HG03045 (cell line): ENCODE data around the gene NUTF2.
A peak's percentile ranks its signal among the peaks of the same experiment; 100 is the strongest.

Source experiments
- ATAC-seq: cut with Tn5 transposase; IDR thresholded peaks from one replicate; pipeline ENCODE4 v1.9.1; 2021; ENCODE audit warnings: mild to moderate bottlenecking, moderate library complexity; ENCODE audit not compliant: unreplicated experiment

NUTF2 gene

DNA sequence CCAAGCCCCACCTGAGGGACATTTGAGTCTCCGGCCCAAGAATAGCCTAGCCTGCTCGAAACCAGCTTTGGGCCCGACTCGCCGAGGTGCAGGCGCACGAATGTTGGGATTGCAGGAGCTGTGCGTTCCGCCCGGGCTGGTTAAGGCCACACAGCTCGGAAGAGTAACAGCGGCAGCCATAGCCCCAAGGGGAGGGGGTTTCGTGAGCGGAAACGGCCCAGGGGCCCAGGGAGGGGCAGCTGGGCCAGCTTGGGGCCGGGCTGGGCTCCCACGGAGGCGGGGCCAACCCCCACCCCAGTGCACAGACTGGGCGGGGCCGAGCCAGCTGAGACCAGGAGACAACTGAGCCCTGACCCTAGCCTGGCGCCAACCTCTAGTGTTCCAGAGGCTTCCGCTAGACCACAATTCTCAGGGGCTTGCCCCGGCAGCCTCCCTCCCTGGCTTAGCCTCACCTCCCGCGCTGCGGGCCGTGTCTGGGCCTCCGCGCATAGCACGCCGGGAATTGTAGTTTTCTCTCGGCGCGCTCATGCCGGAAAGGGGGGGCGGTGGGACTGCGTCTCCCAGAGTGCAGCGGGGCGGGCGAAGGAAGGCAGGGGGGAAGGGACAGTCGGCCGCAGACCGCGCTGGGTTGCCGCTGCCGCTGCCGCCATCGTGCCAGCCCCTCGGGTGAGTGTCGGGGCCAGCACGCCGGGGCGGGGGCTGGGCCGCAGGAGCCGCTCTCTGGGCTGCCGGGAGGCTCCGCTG is at the start of gene NUTF2:
NUTF2 (plus strand) TSS at position 614 of the 744 bp plus-strand sequence. CDS start 18,198 bp downstream, outside the sequence.
- peak; percentile 60 for ATAC-seq

DNA sequence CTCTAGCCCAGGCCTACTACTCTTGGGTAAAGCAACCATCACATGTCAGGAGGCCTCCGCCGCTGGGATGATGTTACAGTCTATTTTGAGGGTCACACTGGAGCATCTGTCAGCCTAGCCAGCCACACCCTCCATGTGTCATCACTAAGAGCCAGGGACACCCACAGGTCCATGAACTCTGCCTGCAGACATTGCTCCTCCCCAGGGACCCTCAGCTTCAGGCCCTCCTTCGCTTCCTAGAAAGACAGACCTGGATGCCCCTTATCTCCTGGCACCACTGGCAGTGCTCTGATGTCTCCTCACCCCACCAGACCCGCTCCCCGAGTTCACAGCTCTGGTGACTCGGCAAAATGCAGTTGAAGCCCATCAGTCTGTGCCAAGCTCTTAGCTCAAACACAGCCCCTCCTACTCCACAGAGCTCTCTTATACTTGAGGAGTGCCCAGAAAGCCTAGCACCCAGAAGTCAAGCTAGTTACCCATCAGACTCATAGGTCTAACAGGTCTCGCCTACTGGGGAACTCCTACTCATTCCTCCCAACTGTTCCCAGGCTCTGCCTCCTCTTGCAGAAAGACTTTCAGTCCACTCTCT is 46.3 kb upstream of the NUTF2 start:
- ATAC-seq = no peak

DNA sequence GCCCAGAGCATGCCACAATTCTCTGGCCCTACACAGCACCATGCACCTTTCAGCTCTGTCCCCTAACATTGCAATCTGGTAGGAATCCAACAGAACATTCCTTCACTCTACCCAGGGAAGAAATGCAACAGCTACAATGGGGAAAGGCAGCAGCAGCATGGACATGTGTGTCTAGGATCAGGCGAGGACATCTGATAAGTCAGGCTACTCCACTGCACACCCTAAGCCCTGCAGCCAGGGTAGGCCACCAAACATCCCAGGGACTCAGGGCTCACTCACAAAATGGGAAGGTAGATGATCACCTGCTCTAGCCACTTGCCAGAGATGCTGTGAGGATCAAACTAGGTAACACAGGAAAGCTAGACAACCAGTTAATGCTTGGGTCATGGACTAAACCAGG is 45.5 kb upstream of the NUTF2 start:
- no peak for ATAC-seq

DNA sequence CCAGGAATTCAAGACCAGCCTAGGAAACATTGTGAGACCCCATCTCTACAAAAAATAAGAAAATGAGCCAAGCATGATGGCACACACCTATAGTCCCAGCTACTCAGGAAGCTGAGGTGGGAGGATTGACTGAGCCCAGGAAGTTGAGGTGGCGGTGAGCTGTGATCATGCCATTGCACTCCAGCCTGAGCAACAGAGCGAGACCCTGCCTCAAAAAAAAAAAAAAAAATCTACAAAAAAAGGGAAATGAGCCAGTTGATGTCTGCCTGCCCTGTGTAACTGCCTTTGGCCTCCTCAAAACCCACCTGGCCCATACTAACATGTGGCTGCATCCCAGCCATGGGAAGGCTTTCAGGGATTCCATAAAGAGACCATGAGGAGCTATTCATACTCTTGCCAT is 44.9 kb upstream of the NUTF2 start:
- no peak for ATAC-seq

DNA sequence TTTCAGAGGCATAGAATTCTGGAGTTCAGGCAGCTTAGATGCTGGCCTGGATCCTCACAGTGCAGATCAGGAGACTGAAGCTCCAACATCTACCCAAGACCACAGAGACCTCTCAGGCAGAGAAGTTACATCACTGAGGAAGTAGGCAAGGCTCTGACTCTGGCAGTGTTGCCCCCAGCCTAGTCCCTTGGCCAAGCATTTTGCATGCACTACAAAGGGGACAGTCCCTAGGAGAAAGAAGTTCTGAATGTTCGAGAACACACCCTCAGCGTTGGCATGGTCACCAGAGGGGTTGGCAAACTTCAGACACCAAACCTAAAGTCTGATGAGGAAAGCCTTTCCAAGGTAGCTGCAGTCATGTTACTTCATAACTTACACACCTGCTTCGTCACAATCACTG is 42.8 kb upstream of the NUTF2 start:
- no peak for ATAC-seq

DNA sequence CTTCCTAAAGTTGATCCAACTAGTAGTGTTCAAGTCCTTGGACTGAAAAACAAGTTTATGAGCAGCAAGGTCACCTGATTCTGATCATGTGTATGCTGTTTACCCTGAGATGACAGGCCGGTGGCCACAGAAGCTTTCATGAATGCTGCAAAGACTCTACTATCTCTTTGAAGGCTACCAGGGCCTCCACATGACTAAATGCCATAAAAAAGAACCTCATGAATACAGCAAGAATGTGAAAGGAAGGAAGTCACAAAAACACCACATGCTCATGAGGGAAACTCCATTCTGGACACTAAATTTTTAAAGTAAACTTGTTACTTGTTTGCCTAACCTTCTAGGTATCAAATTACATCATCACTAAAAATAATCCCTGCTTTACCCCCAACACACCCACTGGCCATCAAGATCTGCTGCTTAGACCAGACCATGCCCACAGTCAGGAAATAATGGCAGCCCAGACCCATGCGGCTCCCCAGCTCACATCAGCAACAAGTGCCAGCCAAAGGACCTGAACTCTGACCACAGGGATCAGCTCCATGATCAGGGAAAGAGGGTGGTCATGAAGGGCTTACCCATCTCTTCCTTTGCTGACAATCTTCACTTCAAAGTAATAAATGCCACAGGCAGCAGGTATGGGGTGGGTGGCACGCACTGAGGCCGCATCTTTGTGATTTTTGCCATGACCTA is 41.7 kb upstream of the NUTF2 start:
- ATAC-seq = no peak

DNA sequence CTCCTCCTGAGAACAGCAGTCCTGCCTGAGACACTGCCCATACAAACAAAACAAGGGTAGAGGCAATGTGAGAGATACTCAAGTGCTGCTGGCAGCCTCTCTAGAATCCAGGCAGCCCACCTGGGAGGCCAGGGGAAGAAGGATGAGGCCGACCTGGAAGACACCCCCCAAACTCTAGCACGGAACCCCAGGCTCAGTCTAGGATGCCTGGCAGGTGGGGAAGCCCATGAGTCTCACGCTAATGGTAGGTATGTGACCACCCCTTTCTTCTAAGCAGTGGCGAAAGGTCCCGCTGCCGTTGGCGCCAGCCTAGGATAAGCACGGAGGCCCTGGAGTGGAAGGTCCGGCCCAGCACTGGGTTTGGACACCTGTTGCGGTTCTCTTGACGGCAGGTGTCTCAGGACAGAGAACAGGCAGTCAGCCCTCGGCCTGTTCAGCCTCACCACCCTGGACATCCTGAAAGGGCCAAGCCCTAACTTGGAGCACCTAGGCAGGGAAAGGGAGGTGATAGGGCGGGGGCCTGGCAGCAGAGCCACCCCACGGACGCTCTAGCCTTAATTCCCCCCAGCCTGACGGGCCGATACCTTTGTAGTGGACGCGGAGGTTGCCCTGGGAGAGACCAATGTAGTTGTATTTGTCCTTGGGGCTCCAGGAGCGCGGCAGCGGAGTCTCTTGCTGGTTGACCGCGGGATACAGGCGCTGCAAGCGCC is 40.9 kb upstream of the NUTF2 start:
- peak; percentile 4 for ATAC-seq

DNA sequence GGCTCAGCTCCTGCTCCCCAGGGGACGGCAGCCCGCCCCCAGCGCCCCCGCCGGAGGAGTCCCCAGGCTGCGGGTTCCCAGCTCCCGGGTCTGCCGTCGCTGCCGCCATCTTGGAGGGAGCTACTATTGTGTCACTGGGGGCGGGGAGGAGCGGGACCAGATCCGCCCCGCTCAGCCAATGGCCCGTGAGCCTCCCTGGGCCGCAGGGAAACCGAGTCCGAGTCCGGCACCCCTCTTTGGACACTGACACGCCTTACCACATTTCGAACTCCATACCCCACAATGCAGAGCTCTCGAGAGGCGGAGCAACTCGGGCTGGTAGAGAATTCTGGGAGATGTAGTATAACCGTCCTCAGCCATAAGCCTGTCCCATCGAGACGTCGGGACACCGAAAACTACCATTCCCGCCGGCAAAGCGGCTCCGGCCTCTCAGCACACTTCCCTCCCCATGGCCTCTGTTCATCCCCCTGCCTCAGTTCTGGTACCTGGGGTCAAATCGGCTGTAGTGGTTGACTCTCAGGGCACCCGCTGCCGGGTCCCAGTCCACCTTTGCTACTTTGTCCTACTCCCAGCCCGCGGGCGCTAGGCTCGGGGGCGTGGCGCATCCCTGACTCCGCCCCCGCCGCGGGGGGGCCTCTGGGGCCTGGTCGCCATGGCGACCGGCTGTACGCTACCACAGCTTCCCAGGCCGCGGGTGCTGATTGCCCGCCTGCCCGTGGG is 40.1 kb upstream of the NUTF2 start, which contains the start of the genes RANBP10 and TSNAXIP1:
RANBP10 (minus strand) TSS at position 133 of the 720 bp plus-strand sequence; CDS start at position 109, 24 bp downstream.
TSNAXIP1 (plus strand) TSS at position 462 of the 720 bp plus-strand sequence. CDS start 261 bp downstream, outside the sequence.
- peak; percentile 93 for ATAC-seq

DNA sequence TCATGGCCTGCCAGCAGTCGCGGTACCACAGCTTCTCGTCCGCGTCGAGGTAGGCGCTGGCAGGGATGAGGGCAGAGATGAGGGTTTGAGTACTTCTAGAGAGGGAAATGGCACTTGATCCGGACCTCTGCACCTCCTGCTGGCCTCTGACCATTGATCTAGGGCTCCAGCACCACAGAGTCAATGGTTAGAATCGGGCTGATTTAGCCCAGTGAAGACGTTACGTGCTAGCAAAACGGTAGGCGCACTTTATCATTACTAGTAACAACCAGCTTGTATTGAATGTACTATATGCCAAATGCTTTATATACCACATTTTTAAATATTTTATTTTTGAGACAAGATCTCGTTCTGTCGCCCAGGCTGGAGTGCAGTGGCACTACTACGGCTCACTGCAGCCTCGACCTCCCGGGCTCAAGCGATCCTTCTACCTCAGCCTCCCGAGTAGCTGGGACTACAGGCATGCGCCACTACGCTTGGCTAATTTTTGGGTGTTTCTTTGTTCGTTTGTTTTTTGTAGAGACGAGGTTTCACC is 39.5 kb upstream of the NUTF2 start:
- peak; percentile 1 for ATAC-seq

DNA sequence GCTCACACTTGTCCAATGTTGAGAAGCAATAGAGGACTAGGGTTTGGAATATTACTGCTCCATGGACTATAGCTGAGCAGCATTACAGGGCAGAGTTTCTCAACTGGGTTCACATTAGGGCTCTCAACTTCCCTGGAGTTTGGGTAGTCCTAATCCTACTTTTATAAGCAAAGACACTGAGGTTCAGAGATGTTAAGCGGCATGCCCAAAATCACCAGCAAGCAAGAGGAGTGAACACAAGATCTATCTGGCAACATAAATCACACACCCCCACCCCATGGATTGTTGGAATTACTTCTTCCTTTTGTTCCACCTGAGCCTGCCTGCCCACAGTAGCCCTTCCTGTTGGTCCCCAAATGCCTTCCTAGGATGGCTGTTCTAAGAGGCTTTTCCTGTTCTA is 34.8 kb upstream of the NUTF2 start:
- ATAC-seq = no peak

DNA sequence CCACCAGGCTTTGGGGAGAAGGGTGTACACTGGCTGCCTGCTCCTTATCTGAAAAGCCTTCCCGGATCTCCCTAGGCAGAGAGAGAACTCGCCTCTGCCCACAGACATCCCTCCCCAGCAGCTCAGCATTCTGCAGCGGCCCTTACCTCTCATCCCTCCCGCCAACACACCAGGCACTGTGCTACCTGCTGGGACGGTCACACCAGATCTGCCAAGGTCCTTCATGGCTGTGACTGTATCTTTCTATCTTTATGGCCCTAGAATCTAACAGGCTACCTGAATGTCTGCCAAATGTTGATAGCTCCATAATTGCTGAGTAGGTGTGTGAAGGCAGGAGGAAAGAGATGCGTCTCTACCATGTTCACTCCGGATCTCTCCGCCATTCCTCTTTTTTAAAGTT is 32.2 kb upstream of the NUTF2 start:
- no peak for ATAC-seq

DNA sequence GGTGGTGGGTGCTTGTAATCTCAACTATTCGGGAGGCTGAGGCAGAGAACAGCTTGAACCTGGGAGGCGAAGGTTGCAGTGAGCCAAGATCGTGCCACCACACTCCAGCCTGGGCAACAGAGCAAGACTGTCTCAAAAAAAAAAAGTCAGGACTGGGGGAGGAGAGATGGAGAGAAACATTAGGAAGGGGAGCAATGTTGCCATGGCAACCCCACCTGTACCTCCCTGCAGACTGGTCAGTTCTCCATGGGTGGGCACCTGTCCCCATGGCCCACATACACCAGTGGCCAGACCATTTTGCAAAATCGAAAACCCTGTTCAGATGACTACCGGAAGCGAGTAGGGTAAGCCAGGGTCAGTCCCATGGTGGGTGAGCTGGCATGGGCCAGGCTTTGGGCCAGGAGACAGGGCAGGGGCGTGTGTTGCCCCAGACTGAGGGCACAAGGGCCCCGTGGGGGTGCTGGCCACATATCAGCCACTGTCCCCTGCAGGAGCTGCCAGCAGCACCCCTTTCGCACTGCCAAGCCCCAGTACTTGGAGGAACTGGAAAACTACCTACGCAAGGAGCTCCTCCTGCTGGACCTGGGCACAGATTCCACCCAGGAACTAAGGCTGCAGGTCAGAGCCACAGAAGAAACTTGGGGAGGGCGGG is 26.0 kb upstream of the NUTF2 start:
- no peak for ATAC-seq

DNA sequence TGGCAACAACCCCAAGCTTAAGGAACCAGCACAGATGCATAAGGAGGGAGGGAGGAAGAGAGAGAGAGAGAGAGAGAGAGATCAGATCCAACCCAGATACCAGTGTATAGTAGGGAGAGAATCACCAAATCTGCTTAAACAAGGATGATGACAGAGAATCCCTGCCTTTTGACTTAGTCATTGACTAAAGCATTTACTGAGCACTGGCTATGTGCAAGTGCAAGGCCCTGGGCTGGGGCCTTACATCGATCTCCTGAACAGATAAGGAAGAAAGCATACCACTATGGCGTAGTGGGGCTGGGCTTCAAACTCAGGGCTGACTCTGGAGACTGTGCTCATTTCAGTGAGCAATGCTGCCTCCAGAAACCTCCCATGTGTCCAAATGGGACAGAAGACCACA is 24.2 kb upstream of the NUTF2 start:
- ATAC-seq = no peak

DNA sequence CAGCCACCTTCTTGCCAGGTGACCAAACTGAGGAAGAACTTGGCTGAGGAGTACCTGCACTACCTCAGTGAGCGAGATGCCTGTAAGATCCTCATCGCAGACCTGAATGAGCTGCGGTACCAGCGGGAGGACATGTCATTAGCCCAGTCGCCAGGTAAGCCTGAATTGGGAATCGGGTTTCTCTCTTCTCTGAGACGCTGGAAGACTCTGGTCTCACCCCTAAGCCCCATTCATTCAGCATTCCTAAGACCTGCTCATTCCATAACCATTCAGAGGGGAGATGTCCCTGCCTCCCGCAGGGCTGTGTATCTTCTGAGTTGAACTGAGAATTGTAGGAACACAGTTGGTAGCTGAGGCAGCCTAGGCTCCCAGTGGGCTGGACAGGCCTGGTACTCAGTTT is 21.6 kb upstream of the NUTF2 start:
- no peak for ATAC-seq

DNA sequence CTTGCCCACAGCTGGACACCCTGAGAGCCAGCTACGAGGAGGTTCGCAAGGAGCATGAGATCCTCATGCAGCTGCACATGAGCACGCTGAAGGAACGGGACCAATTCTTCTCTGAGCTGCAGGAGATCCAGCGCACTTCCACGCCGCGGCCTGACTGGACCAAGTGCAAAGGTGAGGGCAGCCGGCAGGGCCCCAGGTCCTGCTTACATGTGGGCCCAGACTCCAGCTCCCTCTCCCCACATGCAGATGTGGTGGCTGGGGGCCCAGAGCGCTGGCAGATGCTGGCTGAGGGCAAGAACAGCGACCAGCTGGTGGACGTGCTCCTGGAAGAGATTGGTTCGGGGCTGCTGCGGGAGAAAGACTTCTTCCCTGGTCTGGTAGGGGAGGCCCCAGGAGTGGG is 20.8 kb upstream of the NUTF2 start:
- ATAC-seq = no peak

DNA sequence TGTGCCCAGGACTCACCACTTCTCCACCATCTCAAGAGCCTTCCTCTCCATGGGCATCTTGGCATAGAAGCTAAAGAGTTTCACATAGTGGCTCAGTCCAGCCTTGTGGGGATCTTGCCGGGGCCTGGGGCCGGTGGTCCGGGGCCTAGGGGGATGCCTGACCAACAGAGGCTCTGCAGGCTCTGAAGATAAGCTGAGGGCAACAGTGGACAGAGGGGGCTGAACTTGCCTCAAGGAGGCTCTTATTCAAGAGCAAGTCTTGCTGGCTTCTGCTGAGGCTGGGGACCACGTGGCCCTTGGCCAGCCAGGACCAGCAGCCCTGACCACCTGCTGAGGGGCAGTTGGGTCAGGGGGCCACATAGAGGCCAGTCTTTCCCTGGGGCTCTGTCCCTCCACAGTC is 18.1 kb upstream of the NUTF2 start:
- no peak for ATAC-seq

DNA sequence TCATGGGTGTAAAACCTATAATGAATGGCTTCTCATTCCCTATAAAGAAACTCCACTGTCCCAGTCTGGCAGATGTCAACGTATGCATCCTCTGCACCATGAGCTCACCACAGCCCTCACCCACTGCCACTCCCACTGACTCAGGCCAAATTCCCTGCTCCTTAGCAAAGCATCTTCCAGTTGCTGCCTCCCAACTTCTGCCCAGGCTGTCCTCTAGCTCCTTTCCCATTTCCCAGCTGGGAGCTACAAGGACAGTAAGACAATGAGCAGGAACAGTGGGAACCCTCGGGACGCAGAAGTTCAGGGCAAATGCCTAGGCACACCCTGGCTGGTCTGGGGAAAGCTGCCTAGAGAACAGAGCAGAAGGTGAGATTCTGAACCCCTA is 13.7 kb upstream of the NUTF2 start:
- no peak for ATAC-seq

DNA sequence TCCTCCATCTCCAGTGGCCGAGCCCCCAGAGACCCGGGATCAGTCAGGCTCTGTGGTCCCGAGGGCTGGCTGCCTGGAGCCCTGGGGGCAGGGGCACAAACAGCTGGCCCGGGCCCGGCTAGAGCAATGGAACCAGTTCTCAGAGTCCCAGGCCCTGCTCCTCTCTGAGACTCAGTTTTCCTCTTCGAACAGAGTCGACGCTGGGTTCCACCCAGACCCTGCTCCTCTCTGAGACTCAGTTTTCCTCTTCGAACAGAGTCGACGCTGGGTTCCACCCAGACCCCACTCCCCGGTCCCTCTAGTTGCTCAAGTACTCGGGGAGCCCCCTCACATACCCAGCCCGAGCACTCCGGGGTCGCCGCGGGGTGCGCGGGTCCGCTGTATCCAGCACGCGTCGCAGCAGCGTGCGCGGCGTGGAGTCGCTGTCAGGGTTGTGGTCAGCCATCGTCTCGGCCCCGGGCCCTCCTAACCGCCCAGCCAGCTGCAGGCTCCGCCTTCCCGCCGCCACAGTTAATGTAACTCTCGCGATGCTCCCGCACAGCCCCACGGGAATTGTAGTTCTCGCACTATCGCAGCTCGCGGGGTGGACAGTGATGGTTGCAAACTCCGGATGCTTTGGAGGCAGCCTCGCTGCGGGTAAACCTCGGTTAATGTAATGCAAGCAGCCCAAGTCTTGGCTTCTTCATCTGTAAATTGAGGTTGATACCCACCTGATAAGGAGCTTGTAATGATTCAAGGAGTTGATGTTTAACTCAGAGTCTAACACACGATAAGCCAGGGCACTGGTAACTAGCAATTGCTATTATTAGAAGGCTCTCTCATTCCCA is 13.1 kb upstream of the NUTF2 start:
- peak; percentile 89 for ATAC-seq

DNA sequence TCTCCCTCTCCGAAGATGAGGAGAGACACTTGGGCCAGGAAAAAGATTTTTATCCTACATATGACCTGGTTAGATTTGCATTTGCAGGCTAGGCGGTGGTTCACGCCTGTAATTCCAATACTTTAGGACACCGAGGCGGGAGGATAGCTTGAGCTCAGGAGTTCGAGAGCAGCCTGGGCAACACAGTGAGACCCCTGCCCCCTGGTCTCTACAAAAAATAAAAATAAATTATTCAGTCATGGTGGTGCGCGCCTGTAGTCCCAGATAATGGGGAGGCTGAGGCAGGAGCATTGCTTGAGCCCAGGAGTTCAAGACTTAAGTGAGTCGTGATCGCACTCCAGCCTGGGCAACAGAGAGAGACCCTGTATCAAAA is 12.5 kb upstream of the NUTF2 start:
- no peak for ATAC-seq
